C4-2B (cell line): ENCODE results near the gene AP4B1.

Experiments used
- CTCF ChIP-seq: fragments of 450-650 bp; conservative IDR thresholded peaks from 2 replicates; pipeline ENCODE4 v1.5.1; 2017; ENCODE audit warnings: mild to moderate bottlenecking
- ZFX ChIP-seq: fragments of 450-650 bp; IDR thresholded peaks from 2 replicates; pipeline ENCODE4 v1.6.1; 2017

GRCh38 chr1:113891631-113892220 is 12.9 kb downstream of the AP4B1 start:
- TF ChIP-seq ZFX: no peak
- TF ChIP-seq CTCF: no peak
